Measurements from ENCODE around the gene KCNF1.

The KCNF1 gene

GRCh38 chr2:10905006-10905861 lies 6.5 kb upstream of the KCNF1 start:
- DNase-seq (ENCODE audit: low spot score): no peak

GRCh38 chr2:10905862-10906143 lies 5.9 kb upstream of the KCNF1 start:
- no peak for DNase-seq (ENCODE audit: low spot score)

GRCh38 chr2:10906926-10907625 lies 4.7 kb upstream of the KCNF1 start:
- DNase-seq (ENCODE audit: low spot score): no peak

GRCh38 chr2:10908195-10908594 lies 3.5 kb upstream of the KCNF1 start:
- no peak for DNase-seq (ENCODE audit: low spot score)

- DNase-seq (ENCODE audit: low spot score): no peak
Observed at GRCh38 chr2:10909050-10909995, 2.4 kb upstream of the KCNF1 start.

- DNase-seq (ENCODE audit: low spot score): no peak
Observed at GRCh38 chr2:10909996-10910341, 1.8 kb upstream of the KCNF1 start.

- DNase-seq (ENCODE audit: low spot score): no peak
Observed at GRCh38 chr2:10910625-10911024, 1.1 kb upstream of the KCNF1 start.

DNA sequence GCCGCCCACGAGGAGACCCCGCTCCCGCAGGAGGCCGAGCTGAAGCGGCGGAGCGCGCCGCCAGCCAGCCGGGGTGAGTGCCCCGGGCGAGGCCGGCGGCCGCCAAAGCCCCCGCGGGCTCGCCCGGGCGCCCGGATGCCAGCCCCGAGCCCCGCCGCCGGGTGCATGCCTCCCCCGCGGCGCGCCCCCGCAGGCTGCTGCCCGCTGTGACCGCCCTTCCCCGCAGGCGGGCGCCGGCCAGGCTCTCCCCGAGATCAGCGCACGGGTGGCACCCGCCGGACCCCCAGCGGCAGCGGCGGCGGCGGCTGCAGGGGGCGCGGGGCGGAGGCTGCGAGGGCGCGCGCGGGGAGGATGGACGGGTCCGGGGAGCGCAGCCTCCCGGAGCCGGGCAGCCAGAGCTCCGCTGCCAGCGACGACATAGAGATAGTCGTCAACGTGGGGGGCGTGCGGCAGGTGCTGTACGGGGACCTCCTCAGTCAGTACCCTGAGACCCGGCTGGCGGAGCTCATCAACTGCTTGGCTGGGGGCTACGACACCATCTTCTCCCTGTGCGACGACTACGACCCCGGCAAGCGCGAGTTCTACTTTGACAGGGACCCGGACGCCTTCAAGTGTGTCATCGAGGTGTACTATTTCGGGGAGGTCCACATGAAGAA lies 470 bp downstream of the KCNF1 start:
- DNase-seq (ENCODE audit: low spot score): no peak

GRCh38 chr2:10912796-10913455 lies 1.2 kb downstream of the KCNF1 start:
- no peak for DNase-seq (ENCODE audit: low spot score)

DNA sequence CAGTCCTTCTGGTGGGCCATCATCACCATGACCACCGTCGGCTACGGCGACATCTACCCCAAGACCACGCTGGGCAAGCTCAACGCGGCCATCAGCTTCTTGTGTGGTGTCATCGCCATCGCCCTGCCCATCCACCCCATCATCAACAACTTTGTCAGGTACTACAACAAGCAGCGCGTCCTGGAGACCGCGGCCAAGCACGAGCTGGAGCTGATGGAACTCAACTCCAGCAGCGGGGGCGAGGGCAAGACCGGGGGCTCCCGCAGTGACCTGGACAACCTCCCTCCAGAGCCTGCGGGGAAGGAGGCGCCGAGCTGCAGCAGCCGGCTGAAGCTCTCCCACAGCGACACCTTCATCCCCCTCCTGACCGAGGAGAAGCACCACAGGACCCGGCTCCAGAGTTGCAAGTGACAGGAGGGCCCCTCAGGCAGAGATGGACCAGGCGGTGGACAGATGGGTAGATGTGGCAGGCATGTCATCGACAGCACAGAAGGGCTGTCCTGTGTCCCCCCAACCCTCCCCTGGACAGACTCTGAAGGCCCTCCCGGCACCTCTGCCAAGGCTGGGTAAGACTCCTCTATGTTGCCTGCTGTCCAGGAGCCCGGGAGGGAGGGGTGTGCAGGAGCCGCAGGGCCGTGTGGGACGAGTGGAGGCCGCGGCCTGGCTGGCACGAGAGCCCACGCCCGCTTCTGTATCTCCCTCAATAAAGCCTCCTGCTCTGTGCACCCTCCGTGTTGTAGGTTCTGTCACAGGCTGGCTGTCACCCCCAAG lies 2.0 kb downstream of the KCNF1 start:
- no peak for DNase-seq (ENCODE audit: low spot score)

- no peak for DNase-seq (ENCODE audit: low spot score)
Observed at GRCh38 chr2:10914272-10914693, 2.5 kb downstream of the KCNF1 start.

DNA sequence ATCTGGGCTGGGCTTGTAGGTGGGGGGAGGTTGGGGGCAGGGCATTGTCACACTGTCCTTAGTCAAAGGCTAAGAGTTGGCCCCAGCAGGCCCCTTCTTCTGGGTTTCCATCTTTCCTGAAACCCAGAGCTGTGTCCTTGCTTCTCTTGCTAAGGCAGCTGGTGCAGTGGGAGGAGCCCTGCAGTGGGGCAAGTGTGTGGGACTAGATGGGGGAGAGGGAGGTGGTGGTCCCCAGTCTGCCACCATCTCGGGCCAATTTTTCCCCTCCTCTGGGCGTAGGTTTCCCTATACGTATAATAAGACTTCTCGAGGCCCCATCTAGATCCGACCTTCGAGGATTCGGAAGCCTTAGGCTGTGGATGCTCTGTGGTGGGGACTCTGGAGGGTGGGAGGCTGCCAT lies 3.5 kb downstream of the KCNF1 start:
- no peak for DNase-seq (ENCODE audit: low spot score)

DNA sequence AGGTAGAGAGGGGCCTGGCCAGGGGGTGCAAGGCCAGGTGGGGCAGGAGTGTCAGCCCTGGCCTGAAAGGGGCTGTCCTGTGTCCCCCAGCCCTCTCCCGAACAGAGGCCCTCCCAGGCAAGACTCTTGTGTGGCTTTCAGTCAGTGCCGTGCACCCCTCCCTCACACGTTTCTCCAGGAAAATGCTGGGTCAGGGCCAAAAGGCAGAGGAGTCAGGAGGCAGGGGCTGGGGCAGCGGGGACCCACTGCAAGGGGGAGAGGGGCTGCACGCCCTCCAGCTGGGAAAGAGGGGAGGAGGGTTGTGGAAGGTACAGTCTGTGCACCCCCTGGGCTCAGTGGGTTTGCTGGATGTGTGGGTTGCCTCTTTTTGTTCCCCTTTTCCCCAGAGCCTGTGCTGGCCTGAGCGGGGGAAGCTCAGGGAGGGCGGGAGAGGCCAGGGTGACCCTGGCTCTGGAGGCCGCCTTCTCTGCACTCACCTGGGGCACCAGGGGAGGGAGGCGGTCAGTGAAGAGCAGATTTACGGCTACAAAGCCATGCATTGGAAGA lies 4.1 kb downstream of the KCNF1 start:
- DNase-seq (ENCODE audit: low spot score): no peak

DNA sequence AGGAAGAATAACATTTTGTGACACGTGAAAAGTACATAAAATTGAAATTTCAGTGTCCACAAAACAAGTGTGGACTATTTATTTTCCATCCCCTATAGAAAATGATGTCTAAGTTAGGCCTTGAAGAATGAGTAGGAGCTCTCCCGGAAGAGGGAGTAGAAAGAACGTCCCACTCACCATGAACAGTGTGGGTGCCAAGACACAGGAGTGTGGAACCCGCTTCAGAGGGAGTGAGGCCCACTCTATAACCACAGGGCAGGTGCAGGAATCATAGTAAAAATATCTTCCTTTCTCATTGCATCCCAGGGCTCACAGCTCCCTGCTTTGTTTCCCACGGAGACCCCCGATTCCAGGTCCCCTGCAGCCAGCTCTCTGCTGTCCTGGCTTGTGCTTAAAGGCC lies 5.2 kb downstream of the KCNF1 start:
- no peak for DNase-seq (ENCODE audit: low spot score)

GRCh38 chr2:10917927-10918326 lies 6.2 kb downstream of the KCNF1 start:
- DNase-seq (ENCODE audit: low spot score): no peak

- DNase-seq (ENCODE audit: low spot score): no peak
Observed at GRCh38 chr2:10918661-10919409, 7.1 kb downstream of the KCNF1 start.

DNA sequence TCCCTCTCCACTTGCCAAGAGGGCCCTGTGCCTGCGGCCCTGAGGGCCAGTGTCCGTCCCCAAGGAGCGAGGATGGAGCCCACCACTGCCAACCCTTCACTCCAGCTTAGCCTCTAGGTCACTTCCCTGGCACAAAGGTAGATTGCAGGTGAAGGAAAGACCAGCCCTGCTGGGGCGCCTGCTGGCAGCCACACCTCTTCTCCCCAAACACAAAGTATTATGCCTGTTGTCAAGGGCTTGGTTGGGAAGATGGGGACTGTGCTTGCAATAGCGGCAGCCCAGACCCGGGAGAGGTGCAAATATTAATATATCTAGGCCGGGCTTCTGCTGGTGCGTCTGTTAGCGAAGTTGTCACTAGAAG lies 7.7 kb downstream of the KCNF1 start:
- DNase-seq (ENCODE audit: low spot score): no peak

DNA sequence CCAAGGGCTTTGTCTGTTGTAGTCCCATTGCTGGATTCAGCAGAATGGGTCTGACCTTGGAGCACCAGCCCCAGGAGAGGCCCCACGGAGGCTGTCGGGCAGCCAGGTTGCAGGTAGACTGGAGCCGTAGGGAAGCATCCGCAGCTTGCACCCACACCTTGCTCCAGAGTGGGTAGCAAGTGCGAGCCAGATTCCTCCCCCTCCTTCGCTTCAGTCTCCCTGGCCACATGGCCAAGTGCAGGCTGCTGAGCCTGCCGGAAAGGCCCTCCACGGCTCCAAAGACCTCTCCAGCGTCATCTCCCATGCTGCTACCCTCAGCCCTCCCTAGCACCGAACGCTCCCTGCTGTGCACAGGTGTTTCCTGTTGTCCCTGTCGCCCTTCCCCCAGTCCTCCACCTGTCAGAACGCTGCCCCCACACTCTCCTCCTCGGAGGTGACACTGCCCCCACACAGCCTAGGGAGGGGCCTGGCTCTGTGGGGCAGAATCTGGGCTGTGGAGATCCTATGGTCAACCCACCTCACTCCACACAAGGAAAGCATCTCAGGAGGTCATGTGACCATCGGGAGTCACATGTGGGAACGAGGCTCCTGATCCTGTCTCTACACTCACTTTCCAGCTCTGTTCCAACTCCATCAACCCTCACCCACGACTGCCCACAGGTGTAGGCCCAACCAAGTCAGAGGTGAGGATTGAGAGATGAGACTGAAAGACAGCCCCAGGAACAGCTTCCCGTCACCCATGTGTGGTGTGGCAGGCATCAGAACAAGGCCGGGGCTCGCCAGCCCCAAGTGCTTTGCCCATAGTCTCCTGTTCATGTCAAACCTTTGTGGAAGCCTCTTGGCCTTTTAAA lies 8.3 kb downstream of the KCNF1 start:
- no peak for DNase-seq (ENCODE audit: low spot score)

All from pons (tissue), 1 donor.